ENCODE measurements around the gene UTS2B.

The UTS2B gene

DNA sequence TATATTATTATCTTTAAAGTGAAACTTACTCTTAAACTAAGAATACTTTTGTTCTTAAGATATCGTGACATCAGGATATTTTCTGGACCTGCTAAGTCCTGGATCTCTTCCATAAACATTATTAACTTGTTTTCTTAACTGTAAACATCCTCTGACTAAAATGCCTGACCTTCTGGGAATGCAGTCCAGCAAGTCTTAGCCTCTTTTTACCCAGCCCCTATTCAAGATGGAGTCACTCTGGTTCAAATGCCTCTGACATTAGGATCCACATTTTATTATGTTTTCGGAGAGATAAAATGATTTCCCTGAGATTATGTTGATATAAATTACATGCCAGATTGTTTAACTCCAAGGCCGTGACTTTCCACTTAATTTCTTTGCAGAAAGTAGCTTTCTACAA, 93.7 kb downstream of the UTS2B start:
- no peak for DNase-seq

GRCh38 chr3:191235331-191236314, 94.7 kb downstream of the UTS2B start:
- no peak for DNase-seq

GRCh38 chr3:191234216-191234615, 96.1 kb downstream of the UTS2B start:
- no peak for DNase-seq

GRCh38 chr3:191227541-191227940, 102.8 kb downstream of the UTS2B start:
- DNase-seq, result no peak

- no peak for DNase-seq
These were observed 108.7 kb downstream of the UTS2B start for GRCh38 chr3:191221638-191222037.

DNA sequence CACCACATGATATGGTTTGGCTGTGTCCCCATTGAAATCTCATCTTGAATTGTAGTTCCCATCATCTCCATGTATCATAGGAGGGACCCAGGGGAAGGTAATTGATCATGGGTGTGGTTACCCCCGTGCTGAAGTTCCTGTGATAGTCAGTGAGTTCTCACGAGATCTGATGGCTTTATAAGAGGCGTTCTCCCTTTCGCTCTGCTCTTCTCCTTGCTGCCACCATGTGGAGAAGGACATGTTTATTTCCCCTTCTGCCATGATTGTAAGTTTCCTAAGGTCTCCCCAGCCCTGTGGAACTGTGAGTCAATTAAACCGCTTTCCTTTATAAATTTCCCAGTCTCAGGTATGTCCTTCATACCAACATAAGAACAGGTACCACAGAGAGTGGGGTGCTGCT, 109.4 kb downstream of the UTS2B start:
- no peak for DNase-seq

- no peak for DNase-seq
These were observed 113.0 kb downstream of the UTS2B start for GRCh38 chr3:191217301-191217700.
